Esophagus mucosa (tissue), 1 donor: ENCODE data around the gene SCUBE1. TPM values are rescaled to one million over a fixed set of nuclear protein-coding genes. Genes with fewer than 3 reads are reported as not detected.

Experiments used
- ATAC-seq: fragments of 200-7000 bp; cut with Tn5 transposase; one replicate; pipeline ENCODE4 v1.9.1; 2020
- total RNA-seq: library from RNA; stranded (reverse); gene quantifications from one replicate; pipeline ENCODE4 v1.2.4, GENCODE V29; 2023
- donor health status: DM: yes; HTN: yes; CAD: no.

Gene SCUBE1
- total RNA-seq, 1 donor from 2014 or later, result 0.80 TPM

GRCh38 chr22:43191831-43192230, 151.3 kb downstream of the SCUBE1 start:
- ATAC-seq, result no peak

GRCh38 chr22:43188829-43189545, 154.2 kb downstream of the SCUBE1 start:
- no peak for ATAC-seq

- ATAC-seq, result peak; percentile 82
These were observed 155.7 kb downstream of the SCUBE1 start for GRCh38 chr22:43187171-43188099.

- ATAC-seq, result peak; percentile 15
These were observed 156.7 kb downstream of the SCUBE1 start, which contains the start of gene TTLL12 for GRCh38 chr22:43186272-43187170. Gene TTLL12 (minus strand): TSS chr22:43187134. CDS start chr22:43187069, 65 bp downstream.

- ATAC-seq, result peak; percentile 2
These were observed 157.3 kb downstream of the SCUBE1 start for GRCh38 chr22:43185860-43186261.

- ATAC-seq, result peak; percentile 43
These were observed 159.5 kb downstream of the SCUBE1 start for GRCh38 chr22:43183496-43184277.

GRCh38 chr22:43182726-43183125, 160.4 kb downstream of the SCUBE1 start:
- ATAC-seq, result no peak

- no peak for ATAC-seq
These were observed 161.1 kb downstream of the SCUBE1 start for GRCh38 chr22:43182118-43182517.

- no peak for ATAC-seq
These were observed 161.7 kb downstream of the SCUBE1 start for GRCh38 chr22:43181321-43182076.

GRCh38 chr22:43180670-43181069, 162.5 kb downstream of the SCUBE1 start:
- no peak for ATAC-seq

GRCh38 chr22:43179911-43180195, 163.3 kb downstream of the SCUBE1 start:
- ATAC-seq, result no peak

- ATAC-seq, result no peak
These were observed 163.8 kb downstream of the SCUBE1 start for GRCh38 chr22:43179146-43179910.

- no peak for ATAC-seq
These were observed 165.7 kb downstream of the SCUBE1 start for GRCh38 chr22:43177479-43177878.

- ATAC-seq, result no peak
These were observed 167.1 kb downstream of the SCUBE1 start for GRCh38 chr22:43176090-43176489.

GRCh38 chr22:43174941-43175531, 168.1 kb downstream of the SCUBE1 start:
- peak; percentile 80 for ATAC-seq

- ATAC-seq, result peak; percentile 47
These were observed 169.0 kb downstream of the SCUBE1 start for GRCh38 chr22:43173976-43174720.

- ATAC-seq, result no peak
These were observed 169.6 kb downstream of the SCUBE1 start for GRCh38 chr22:43173566-43173965.

- ATAC-seq, result no peak
These were observed 171.0 kb downstream of the SCUBE1 start for GRCh38 chr22:43172191-43172590.

GRCh38 chr22:43171607-43172006, 171.6 kb downstream of the SCUBE1 start:
- ATAC-seq, result peak; percentile 80
